B cell (primary cell): ENCODE results near the gene ZNF586. TPM values are rescaled to one million over a fixed set of nuclear protein-coding genes. Genes with fewer than 3 reads are reported as not detected.
A peak's percentile ranks its signal among the peaks of the same experiment; 100 is the strongest.

Experiments
- ATAC-seq: fragments of 200-7000 bp; cut with Tn5 transposase; one replicate; pipeline ENCODE4 v1.10.0; 2021; ENCODE audit warnings: low read depth, mild to moderate bottlenecking, moderate number of reproducible peaks, moderate library complexity
- CTCF ChIA-PET: fragments of 350-600 bp; sonication (Branson Sonifier 250); formaldehyde crosslinking; loops from one replicate; lab custom pipeline; 2021; ENCODE audit warnings: antibody characterized with exemption, inconsistent platforms; lab: Charles Lee
- POLR2A ChIA-PET: fragments of 350-600 bp; sonication (Branson Sonifier 250); formaldehyde crosslinking; loops from one replicate; lab custom pipeline; 2021; ENCODE audit warnings: antibody characterized with exemption; lab: Charles Lee
- DNase-seq: peaks from one replicate; pipeline ENCODE4 v3.0.0; 2013
- H2AFZ ChIP-seq: 2 replicates; pipeline ENCODE4 v1.6.1; 2012; ENCODE audit warnings: mild to moderate bottlenecking, low read depth, low read length; ENCODE audit not compliant: insufficient read depth, poor library complexity, severe bottlenecking
- H3K27ac ChIP-seq, 2 donors: 1 replicate in 1 of 2; 2 replicates in 1 of 2; pipeline ENCODE4 v1.5.1; 2012 to 2013; ENCODE audit warnings: low read length in 2 of 2, mild to moderate bottlenecking in 2 of 2, moderate library complexity in 1 of 2
- H3K27me3 ChIP-seq, 4 experiments: fragments of 200-600 bp in 1 of 4; sonication (generic) in 1 of 4; replicated peaks in 1 of 4; 1 replicate in 2 of 4; 2 replicates in 2 of 4; pipeline versions ENCODE4 v1.6.1 to v1.7.0; 2013 to 2016; ENCODE audit warnings: low read length in 3 of 4, mild to moderate bottlenecking in 2 of 4, mixed read lengths in 1 of 4, moderate library complexity in 1 of 4; ENCODE audit not compliant: insufficient read depth in 4 of 4, control insufficient read depth in 3 of 4; ENCODE audit errors: control extremely low read depth in 1 of 4
- H3K36me3 ChIP-seq, 2 experiments: replicated peaks in 1 of 2; 1 replicate in 1 of 2; 2 replicates in 1 of 2; pipeline versions ENCODE4 v1.6.1 to v1.7.1; 2013; ENCODE audit warnings: low read length in 1 of 2; ENCODE audit not compliant: insufficient read depth in 2 of 2, control insufficient read depth in 1 of 2; ENCODE audit errors: control extremely low read depth in 1 of 2, extremely low read depth in 1 of 2
- H3K4me1 ChIP-seq, 2 donors: fragments of 200-600 bp in 1 of 2; sonication (generic) in 1 of 2; 1 replicate in 1 of 2; 2 replicates in 1 of 2; pipeline versions ENCODE4 v1.5.1 to v1.6.1; 2013 to 2017; ENCODE audit warnings: low read length in 2 of 2; ENCODE audit not compliant: control insufficient read depth in 2 of 2, insufficient read depth in 2 of 2
- H3K4me2 ChIP-seq: replicated peaks from 2 replicates; pipeline ENCODE3; 2012; ENCODE audit warnings: mild to moderate bottlenecking, low read depth, low read length; ENCODE audit not compliant: poor library complexity, severe bottlenecking
- H3K4me3 ChIP-seq, 5 experiments: fragments of 200-600 bp in 1 of 5; sonication (generic) in 1 of 5; 1 replicate in 3 of 5; 2 replicates in 2 of 5; pipeline versions ENCODE4 v1.5.1 to v1.7.0; 2011 to 2016; ENCODE audit warnings: low read length in 4 of 5, mild to moderate bottlenecking in 4 of 5, low read depth in 2 of 5, control low read depth in 1 of 5, moderate library complexity in 1 of 5; ENCODE audit not compliant: insufficient read depth in 1 of 5; ENCODE audit errors: control extremely low read depth in 1 of 5, extremely low read depth in 1 of 5
- H3K79me2 ChIP-seq: fragments of 200-600 bp; sonication (generic); one replicate; pipeline ENCODE4 v1.6.0; 2016; ENCODE audit warnings: low read length; ENCODE audit not compliant: control insufficient read depth, insufficient read depth
- H3K9ac ChIP-seq: fragments of 200-600 bp; sonication (generic); 2 replicates; pipeline ENCODE4 v1.6.1; 2017; ENCODE audit warnings: mild to moderate bottlenecking, low read length, moderate library complexity
- H3K9me3 ChIP-seq, 3 donors: one replicate each; pipeline versions ENCODE4 v1.6.1 to v1.7.1; 2013; ENCODE audit warnings: low read length in 2 of 3; ENCODE audit not compliant: control insufficient read depth in 2 of 3, insufficient read depth in 1 of 3; ENCODE audit errors: control extremely low read depth in 1 of 3
- H4K20me1 ChIP-seq: 2 replicates; pipeline ENCODE4 v1.6.0; 2012; ENCODE audit warnings: mild to moderate bottlenecking, low read length; ENCODE audit not compliant: insufficient read depth, control insufficient read depth, poor library complexity, severe bottlenecking
- H3K27ac Mint-ChIP-seq: one replicate; pipeline ENCODE4 v1.8.0; 2021; ENCODE audit warnings: mixed read lengths
- H3K27me3 Mint-ChIP-seq: one replicate; pipeline ENCODE4 v1.8.0; 2021; ENCODE audit warnings: mixed read lengths
- H3K4me1 Mint-ChIP-seq: one replicate; pipeline ENCODE4 v1.8.0; 2021; ENCODE audit warnings: mixed read lengths
- H3K4me3 Mint-ChIP-seq: one replicate; pipeline ENCODE4 v1.8.0; 2021; ENCODE audit warnings: mixed read lengths
- H3K9me3 Mint-ChIP-seq: one replicate; pipeline ENCODE4 v1.8.0; 2022; ENCODE audit warnings: mixed read lengths; ENCODE audit not compliant: insufficient read depth
- EZH2 ChIP-seq: IDR thresholded peaks from 2 replicates; pipeline ENCODE4 v1.6.1; 2012; ENCODE audit warnings: borderline replicate concordance, low read depth, mild to moderate bottlenecking, moderate library complexity, low read length; ENCODE audit not compliant: insufficient read depth, poor library complexity, severe bottlenecking
- WGBS: methylation state at CpG from one replicate; pipeline ENCODE4 v1.1.5; 2013; ENCODE audit warnings: missing lambda C conversion rate; ENCODE audit not compliant: insufficient coverage; 5-methylcytosine and 5-hydroxymethylcytosine counted together
- intact Hi-C: fragments of 100-400 bp; cut with micrococcal nuclease; formaldehyde crosslinking; loops from one replicate; pipeline ENCODE4 v1.10.0; 2022
- polyA plus RNA-seq: library from polyadenylated mRNA; depleted of rRNA; stranded (reverse); fragments of >200 nt; gene quantifications from 2 replicates; pipeline ENCODE4 v1.2.3, GENCODE V29; 2012
- total RNA-seq, 2 donors: library from RNA; stranded (reverse); fragments of 120-200 nt in 1 of 2; gene quantifications; 1 replicate in 1 of 2; 2 replicates in 1 of 2; pipeline versions ENCODE4 v1.2.3 to v1.2.4, GENCODE V29; 2013 to 2022
- TF ChIP-seq, protein P1 (sequence below): fragments of 200-600 bp; IDR thresholded peaks from one replicate; pipeline ENCODE4 v1.8.0; 2022; ENCODE audit warnings: antibody characterized with exemption, mild to moderate bottlenecking

ZNF586 gene
- total and polyA plus RNA-seq, 2 donors (not counting 1 experiment from before 2014, with no cell fraction given), result 18.0 to 48.0 TPM

DNA sequence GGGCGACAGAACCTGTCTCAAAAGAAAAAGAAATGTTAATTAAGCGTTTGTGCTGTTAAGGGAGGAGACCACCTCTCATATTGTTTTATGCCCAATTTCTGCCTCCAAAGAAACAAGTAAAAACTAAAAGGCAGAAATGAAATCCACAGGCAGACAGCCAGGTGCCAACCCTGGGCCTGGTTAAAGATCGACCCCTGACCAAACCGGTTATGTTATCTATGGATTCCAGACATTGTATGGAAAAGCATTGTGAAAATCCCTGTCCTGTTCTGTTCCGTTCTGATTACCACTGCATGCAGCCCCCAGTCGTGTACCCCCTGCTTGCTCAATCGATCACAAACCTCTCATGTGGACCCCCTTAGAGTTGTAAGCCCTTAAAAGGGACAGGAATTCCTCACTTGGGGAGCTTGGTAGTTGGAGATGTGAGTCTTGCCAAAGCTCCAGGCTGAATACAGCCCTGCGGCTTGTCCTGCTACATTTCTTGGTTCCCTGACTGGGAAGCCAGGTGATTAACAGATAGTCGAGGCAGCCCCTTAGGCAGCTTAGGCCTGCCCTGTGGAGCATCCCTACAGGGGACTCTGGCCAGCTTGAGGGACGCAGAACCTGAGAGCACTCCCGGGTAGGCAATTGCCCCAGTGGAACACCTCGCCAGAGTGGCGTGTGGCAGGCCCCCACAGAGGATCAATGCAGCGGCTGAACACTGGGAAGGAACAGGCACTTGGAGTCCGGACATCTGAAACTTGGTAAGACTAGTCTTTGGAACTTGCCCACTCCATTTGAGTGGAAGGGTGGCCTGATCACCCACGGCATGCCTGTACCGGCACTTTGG lies 46.0 kb downstream of the ZNF586 start:
- TF ChIP-seq, protein P1, sequence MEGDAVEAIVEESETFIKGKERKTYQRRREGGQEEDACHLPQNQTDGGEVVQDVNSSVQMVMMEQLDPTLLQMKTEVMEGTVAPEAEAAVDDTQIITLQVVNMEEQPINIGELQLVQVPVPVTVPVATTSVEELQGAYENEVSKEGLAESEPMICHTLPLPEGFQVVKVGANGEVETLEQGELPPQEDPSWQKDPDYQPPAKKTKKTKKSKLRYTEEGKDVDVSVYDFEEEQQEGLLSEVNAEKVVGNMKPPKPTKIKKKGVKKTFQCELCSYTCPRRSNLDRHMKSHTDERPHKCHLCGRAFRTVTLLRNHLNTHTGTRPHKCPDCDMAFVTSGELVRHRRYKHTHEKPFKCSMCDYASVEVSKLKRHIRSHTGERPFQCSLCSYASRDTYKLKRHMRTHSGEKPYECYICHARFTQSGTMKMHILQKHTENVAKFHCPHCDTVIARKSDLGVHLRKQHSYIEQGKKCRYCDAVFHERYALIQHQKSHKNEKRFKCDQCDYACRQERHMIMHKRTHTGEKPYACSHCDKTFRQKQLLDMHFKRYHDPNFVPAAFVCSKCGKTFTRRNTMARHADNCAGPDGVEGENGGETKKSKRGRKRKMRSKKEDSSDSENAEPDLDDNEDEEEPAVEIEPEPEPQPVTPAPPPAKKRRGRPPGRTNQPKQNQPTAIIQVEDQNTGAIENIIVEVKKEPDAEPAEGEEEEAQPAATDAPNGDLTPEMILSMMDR, result no peak
- TF ChIP-seq EZH2, result no peak
- peak overlapping the region; percentile 97 for H3K4me3 Mint-ChIP-seq
- no peaks in the 10 kb centered on the region for H3K9me3 Mint-ChIP-seq
- peak overlapping the region; percentile 97 for H2AFZ ChIP-seq
- H3K4me1 ChIP-seq, result peaks cover 17 to 32% of the 10 kb centered on the region in 2 donors
- POLR2A ChIA-PET, result interaction anchor here (0.5 to 1.3 kb wide), 4 partner anchors 34 to 74 kb away, joined by 3 to 4 read pairs (median 3); partner anchors contain the start of genes ZNF586 and ZNF587
- 98% methylated on average over 12 of the region's 17 CpGs for WGBS
- H3K9me3 ChIP-seq, result no peaks in the 10 kb centered on the region
- H3K9ac ChIP-seq, result peak overlapping the region; percentile 97
- CTCF ChIA-PET, result no interaction called here
- H3K27me3 ChIP-seq, result no peaks in the 10 kb centered on the region
- peak overlapping the region; percentile 91 for H3K4me2 ChIP-seq
- no peaks in the 10 kb centered on the region for H4K20me1 ChIP-seq
- H3K79me2 ChIP-seq, result peaks cover 74% of the 10 kb centered on the region
- H3K4me3 ChIP-seq, result peak overlapping the region; percentile 58 to 96 (median 87)
- H3K27me3 Mint-ChIP-seq, result no peaks in the 10 kb centered on the region
- no peak for DNase-seq
- peaks cover under 1 to 3% of the 10 kb centered on the region in 2 experiments for H3K36me3 ChIP-seq
- H3K4me1 Mint-ChIP-seq, result peaks cover 52% of the 10 kb centered on the region
- H3K27ac Mint-ChIP-seq, result peak overlapping the region; percentile 94
- H3K27ac ChIP-seq, result peak overlapping the region; percentile 65 to 84
- intact Hi-C loops, result loop anchor here (1.0 to 10.0 kb wide), 6 partner anchors 46 to 381 kb away; partner anchors contain the start of genes ZNF211, ZNF417, ZNF586 and ZNF671
- ATAC-seq, result no peak

DNA sequence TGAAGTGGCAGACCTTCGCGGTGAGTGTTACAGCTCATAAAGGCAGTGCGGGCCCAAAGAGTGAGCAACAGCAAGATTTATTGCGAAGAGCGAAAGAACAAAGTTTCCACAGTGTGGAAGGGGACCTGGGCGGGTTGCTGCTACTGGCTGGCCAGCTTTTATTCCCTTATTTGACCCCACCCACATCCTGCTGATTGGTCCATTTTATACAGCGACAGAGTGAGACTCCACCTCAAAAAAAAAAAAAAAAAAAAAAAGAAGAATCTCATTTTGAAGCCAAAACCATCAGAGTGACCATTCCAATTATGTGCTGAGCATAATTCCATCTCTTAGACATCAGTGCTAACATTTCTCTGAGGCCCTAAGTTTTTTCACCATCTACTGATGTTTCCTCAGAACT lies 47.2 kb downstream of the ZNF586 start:
- H3K27me3 ChIP-seq, result no peaks in the 10 kb centered on the region
- ChIA-PET CTCF (interaction anchor here (0.7 kb wide), 1 partner anchor 1398 kb away, joined by 3 read pairs; no protein-coding TSS in a partner anchor), POLR2A (no interaction called here)
- H3K27ac Mint-ChIP-seq, result no peak overlapping the region
- peak overlapping the region; percentile 19 for H3K4me3 Mint-ChIP-seq
- ATAC-seq, result no peak
- no peak overlapping the region for H3K27ac ChIP-seq
- no peaks in the 10 kb centered on the region for H4K20me1 ChIP-seq
- no peaks in the 10 kb centered on the region for H3K9me3 ChIP-seq
- H3K4me2 ChIP-seq, result no peak overlapping the region
- no peak for TF ChIP-seq EZH2
- TF ChIP-seq, protein P1, result no peak
- intact Hi-C loops, result loop anchor here (5.0 to 10.0 kb wide), 5 partner anchors 89 to 382 kb away; partner anchors contain the start of genes ZNF211, ZNF417, ZNF671 and ZNF749
- peaks cover 0 to 3% of the 10 kb centered on the region in 2 experiments for H3K36me3 ChIP-seq
- no peaks in the 10 kb centered on the region for H3K9me3 Mint-ChIP-seq
- H3K4me3 ChIP-seq, result no peak overlapping the region
- no peak for DNase-seq
- H2AFZ ChIP-seq, result no peak overlapping the region
- H3K27me3 Mint-ChIP-seq, result no peaks in the 10 kb centered on the region
- H3K4me1 ChIP-seq, result peaks cover 22 to 36% of the 10 kb centered on the region in 2 donors
- WGBS, result 98% methylated on average over 4 of the region's 7 CpGs
- H3K9ac ChIP-seq, result no peak overlapping the region
- H3K79me2 ChIP-seq, result peaks cover 83% of the 10 kb centered on the region
- peaks cover 58% of the 10 kb centered on the region for H3K4me1 Mint-ChIP-seq
